GM21723 (cell line): ENCODE measurements around the gene CCL27.

Experiments used
- ATAC-seq: cut with Tn5 transposase; IDR thresholded peaks from one replicate; pipeline ENCODE4 v1.9.1; 2021; ENCODE audit warnings: mild to moderate bottlenecking, moderate library complexity; ENCODE audit not compliant: unreplicated experiment

Gene CCL27

DNA sequence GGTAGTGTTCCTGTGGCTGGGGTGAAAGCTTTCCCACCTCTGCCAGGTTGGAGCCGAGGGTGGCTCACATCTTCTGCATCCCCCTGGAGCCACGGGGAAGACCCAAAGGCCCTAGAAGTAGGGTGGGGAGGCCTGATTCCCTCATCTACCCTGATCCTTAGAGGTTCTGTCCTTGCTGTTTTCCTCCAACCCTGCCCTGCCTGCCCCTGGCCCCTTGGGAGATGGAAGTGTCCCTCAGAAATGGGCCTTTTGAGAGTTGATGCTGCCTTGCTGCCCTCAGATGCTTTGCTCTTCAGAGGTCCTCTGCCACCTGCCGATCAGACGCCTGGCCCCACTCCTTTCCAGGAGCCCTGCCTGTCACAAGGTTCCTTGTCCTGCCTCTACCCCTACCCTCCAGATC, 22.4 kb upstream of the CCL27 start:
- no peak for ATAC-seq

DNA sequence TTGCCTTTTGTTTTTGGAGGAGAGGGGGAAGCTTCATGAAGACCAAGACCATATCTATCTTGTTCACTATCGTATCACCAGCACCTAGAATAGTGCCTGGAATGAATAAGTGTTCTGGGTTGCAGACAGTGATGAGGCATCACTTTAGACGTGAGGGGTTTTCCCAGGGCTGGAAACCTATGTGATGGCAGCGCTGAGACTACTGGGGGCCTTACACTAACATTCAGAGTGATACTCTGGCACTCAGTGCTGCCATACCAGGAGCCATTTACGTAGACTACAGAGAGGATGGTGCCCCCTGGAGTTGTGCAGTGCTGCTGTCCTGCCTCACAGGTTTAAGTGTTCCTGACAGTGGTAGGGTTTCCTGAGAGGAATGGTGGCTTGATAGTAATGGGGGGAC, 21.7 kb upstream of the CCL27 start:
- no peak for ATAC-seq

DNA sequence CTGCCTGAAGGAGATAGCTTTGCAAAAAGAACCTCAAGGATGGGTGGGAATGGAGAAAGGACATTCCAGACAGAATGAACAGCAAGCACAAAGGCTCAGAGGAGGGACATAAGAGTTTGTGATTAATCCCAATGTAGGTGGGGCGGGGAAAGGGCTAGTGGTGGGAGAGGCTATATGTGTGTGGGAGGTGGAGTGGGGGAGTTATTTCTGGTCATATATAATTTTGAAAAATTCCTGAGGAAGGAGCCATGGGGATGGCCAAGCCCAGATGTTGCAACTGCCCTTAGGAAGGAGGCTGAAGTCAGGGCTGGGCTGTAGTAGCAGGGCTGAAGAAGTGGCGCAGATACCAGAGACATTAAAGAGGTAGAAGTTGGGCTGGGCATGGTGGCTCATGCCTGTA, 13.4 kb upstream of the CCL27 start:
- ATAC-seq = no peak

DNA sequence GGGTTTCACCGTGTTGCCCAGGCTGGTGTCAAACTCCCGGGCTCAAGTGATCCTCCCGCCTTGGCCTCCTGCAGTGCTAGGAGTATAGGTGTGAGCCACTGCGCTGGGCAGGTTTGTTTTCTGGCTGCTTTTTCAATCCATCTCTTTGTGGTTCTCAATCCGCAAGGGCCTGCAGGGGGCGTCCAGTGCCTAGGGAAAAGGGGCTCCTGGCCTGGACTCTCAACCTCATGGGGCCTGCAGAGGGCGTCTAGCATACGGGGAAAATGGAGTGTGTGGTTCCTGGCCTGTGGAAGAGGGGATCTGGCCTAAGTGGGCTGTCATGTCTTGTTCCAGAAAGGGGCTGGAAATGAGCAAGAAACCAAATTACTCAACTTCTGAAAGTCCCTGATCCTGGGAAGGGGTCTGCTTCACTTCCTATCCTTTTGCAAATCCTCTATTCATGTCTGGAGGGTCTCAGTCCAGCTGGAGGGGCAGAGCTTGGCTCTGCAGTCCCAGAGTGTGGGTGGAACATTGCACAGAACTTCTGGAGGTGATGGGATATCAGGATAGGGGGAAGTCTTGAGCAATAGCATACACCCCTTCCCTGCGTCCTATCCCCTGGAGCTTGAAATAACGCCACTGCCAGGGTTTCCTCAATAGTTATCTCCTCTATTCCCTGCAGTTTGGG, 12.7 kb upstream of the CCL27 start:
- peak; percentile 60 for ATAC-seq

DNA sequence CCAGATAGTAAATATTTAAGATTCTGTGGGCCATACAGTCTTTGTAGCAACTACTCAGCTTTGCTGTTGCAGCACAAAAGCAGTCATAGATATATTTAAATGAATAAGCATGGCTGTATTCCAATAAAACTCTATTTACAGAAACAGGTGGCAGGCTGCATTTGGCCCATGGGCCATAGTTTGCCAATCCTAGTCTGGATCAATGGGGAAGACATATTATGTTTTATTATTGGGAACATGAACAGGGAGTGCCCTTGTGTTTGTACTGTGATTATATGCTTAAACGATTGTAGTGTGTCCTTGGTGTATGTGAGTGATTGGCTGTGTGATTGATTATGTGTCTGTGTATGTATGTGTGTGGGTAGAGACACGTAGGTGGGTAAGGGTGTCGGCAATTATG, 12.0 kb upstream of the CCL27 start:
- no peak for ATAC-seq

DNA sequence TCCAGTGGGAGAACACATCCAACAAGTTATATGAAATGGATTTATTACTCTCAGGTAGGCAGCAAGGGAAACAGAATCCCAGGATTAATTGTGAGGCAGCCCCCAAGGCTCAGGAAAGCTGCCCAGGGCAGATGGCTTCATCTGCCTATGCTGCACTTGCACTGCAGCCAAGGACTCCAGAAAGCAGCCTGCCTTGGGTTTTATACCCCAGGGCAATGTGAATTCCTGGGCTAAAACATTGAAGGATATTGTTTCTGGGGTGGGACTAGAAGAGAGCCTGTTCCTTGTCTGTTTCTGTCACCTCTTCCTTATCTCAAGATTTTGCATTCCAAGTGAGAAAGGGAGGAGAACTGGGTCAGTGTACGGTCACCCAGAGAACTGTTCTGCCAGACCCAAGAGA, 8.8 kb upstream of the CCL27 start:
- no peak for ATAC-seq

DNA sequence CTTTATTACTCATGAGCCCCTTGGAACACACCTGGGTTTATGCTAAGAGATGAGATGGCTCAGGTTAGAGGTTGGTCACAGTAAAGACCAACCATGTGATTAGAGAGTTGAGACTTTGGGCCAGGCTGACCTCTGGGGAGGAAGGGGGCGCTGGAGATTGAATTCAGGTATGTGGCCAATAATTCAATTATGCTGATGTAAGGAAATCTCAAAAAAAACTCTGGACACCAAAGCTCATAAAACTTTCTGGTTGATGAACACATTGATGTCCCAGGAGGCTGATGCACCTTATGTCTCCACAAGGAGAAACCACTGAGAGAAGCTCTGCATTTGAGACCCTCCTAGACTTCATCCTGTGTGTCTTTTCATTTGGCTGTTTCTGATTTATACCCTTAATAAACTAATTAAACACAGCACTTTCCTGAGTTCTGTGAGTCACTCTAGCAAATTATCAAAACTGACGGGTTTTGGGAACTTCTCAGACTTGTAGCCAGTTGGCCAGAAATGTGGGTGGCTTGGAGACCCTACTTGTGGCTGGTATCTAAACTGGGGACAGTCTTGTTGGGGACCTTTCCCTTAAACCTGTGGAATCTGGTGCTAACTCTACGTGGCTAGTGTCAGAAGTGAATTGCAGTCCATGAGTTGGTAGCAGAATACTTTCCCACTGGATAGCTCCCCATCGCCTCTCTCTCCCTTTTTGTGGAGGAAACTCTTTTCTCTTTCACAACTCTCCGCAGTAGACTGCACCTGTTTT, 7.5 kb upstream of the CCL27 start:
- no peak for ATAC-seq

DNA sequence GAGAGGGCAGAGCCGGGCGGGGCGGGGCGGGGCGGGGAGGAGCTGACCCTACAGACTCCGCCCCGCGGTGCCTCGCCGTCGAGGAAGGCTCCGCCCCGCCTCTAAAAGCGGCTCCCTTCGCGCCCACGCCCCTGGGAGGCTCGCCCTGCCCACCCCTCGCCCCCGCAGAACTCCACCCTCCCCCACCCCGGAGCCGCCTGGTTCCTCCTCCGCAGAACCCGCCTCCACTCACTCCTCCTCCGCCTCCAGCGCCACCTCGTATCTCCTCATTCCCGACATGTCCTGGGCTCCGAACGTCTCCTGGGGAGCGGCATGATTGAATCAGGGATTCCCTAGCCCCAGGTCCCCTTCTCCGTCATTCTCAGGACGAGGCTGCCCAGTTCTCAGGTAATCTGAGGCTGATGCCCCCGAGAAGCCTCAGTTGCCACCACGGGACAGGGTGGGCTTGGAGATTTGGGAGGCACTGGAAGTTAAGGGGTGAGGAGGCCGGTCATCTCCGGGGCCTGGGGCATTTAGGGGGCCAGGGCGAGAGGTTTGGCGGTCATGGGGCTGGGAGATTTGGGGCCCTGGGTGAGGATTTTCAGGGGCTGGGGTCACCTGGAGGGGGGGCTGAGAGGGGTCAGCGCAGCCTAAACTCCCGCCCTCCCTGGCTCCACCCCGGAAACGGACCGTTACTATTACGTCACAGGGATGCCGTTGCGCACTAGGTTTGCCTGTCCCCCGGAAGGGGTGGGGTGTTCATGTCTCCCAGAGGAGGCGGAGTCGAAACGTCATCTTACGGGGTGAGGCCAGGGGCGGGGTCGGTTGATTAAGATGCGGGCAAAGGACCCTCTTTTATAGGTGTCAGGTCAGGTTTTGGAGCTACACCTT, 3.2 kb upstream of the CCL27 start:
- peak; percentile 72 for ATAC-seq

DNA sequence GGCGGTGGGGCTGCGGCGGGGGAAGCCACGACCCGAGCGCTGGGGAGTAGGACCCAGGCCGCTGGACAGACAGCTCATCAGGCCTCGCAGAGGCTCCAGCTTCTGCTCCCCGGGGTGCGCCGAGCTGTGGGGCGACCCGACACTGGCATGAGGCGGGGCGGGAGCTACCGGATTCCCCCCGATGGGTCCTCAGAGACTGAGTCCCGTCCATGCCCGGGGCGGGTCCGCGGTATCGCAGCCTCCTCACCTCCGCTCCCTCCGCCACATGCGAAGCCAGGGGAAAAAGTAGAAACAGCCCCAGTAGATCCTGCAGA, 2.6 kb upstream of the CCL27 start:
- ATAC-seq = peak; percentile 27

DNA sequence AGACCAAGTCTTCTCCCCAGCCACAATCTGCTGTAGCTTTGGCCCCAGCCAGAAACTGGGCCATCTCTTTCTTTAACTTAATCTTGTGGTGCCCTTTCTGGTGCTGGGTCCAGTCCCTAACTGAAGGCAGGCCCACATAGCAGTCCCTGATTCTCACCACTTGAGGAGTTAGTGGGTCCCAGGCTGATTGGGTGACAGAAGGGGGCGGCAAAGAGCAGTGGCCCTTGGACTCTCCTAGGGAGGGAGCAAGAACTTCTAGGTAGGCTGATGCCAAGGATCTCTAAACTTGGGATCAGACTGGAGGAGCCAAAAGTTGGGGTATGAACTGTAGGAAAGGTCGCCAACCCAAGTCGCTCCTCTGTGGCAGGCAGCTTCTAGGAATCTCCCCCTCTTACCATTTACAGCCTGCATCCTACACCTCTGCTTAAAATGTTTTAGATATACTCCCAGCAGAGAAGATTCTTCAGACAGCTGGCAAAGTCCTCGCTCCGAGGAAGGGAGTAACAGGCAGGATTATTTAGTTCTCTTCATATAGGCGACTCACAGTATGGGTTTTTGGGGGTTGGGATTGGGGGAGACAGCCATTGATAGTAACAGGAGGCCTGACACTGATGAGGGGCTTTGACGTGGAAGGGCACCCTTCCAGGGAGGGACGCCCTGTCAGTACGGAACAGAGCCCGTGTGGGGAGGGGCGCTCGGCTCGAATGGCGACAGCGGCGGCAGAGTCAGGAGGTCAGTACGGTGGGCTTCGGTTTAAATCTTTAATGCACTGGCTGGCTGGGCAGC, 2.0 kb upstream of the CCL27 start:
- ATAC-seq = peak; percentile 53

DNA sequence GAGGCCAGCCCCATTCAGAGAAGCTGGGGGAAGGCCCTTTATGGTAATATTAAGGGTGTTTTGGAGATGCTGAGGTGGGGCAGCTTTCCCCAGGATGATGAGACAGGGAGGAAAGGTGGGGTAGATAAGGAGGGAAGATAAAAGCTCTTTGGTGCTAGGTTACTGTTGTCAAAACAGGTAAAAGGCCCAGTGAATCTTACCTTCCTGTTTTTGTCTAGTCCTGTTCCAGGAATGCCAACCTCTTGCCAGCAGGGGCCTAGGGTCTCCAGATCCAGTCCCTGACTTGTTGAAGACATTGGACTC, 797 bp upstream of the CCL27 start:
- ATAC-seq = no peak

DNA sequence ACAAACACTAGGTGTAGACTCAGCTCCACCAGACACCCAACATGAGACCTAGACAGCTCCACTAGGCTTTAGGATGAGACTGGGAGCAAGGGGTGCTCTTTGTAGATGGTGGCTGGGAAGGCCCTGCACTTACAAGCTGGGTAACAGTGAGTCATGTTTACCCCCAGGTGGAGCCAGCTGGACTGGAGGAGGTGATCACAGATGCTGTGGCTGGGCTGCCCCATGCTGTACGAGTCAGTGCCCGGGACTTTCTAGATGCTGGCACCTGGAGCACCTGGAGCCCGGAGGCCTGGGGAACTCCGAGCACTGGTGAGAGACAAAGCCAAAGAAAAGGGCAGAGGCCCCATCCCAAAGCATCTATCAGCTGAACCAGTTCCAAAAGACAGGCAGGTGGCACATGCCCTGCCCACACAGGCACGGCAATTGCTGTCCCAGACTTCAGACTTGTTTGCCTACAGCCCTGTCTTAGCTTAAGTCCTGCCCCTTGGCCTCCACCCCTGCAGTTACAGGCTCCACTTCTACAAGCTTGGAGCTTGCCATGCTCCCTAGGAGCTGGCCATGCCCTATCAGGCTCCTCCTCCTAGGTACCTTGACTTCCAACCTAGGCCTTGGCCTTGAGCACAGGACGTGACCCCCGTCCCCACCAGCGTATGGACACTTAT, 2.7 kb downstream of the CCL27 start:
- ATAC-seq = no peak

DNA sequence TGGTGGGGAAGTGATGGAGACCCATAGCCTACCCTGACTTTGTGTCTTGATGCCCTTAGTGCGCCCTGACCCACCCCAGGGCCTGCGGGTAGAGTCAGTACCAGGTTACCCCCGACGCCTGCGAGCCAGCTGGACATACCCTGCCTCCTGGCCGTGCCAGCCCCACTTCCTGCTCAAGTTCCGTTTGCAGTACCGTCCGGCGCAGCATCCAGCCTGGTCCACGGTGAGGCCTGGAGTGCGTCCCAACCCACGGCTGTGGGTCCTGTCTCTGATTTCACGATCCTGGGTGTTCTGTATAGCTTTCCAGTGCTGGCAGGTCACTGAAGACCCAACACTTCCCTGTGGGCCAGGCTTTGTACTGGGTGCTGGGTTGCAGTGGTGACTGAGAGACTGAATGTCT, 4.0 kb downstream of the CCL27 start:
- ATAC-seq = no peak

DNA sequence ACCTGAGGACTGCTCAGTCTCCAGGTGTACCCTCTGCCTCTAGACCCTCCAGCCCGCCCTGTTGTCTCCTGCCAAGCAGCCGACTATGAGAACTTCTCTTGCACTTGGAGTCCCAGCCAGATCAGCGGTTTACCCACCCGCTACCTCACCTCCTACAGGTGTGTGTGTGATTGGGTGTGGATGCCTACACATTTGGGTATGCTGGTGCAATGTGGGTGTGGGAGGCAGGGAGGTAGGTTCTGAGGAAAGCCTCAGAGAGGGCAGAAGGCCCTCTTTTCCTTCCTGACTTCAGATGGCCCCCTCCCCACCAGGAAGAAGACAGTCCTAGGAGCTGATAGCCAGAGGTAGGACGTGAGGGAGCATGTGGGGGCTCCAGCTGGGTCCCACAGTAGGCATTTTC, 5.5 kb downstream of the CCL27 start:
- ATAC-seq = no peak

DNA sequence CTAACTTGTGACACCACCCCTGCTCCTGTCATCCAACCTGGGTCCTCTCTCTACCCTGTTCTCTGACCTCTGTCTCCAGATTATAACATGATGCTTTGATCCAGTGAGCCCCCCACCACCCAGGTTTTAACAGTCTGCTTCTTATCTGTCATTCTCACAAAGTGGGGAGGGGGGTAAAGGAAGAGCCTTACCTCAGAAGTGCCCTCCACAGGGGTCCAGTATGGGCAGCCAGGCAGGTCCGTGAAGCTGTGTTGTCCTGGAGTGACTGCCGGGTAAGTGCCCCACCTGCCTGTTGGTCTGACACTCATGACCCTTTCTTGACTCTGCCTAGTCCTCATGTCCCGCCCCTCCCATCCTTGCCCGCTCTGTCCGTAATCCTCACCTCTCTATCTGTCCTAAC, 7.1 kb downstream of the CCL27 start:
- ATAC-seq = no peak

DNA sequence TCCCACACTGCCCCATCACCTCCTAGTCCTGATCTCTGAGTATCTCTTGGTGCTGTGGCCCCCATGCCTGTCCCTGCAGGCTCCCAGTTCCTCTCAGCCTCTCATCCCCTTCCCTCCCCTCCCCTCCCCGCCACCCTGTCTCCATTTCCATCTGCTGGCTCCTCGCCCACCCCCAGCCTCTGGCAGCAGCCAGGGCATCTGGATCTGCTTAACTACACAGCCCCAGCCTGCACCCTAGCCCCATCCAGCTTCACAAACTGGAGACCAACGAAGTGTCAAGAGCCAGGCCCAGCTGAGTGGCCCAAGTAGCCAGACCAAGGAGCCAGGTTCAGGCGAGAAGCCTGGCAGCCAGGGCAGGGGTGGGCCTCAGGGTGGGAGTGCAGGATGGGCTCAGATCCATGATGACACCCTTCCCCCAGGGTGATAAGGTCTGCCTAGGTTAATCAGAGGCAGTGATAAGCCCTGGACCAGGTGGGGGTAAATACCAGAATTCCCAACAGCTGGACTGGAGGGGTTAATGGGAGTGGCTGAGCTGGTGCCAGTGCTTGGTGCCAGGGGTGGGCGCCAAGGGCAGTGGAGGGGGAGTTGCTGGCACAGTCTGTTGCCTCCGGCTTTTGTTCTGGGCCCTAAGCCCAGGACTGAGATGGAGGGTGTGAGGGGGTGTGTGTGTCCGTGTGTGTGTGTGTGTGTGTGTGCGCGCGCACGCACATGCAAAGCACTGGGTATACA, 8.0 kb downstream of the CCL27 start:
- ATAC-seq = no peak

DNA sequence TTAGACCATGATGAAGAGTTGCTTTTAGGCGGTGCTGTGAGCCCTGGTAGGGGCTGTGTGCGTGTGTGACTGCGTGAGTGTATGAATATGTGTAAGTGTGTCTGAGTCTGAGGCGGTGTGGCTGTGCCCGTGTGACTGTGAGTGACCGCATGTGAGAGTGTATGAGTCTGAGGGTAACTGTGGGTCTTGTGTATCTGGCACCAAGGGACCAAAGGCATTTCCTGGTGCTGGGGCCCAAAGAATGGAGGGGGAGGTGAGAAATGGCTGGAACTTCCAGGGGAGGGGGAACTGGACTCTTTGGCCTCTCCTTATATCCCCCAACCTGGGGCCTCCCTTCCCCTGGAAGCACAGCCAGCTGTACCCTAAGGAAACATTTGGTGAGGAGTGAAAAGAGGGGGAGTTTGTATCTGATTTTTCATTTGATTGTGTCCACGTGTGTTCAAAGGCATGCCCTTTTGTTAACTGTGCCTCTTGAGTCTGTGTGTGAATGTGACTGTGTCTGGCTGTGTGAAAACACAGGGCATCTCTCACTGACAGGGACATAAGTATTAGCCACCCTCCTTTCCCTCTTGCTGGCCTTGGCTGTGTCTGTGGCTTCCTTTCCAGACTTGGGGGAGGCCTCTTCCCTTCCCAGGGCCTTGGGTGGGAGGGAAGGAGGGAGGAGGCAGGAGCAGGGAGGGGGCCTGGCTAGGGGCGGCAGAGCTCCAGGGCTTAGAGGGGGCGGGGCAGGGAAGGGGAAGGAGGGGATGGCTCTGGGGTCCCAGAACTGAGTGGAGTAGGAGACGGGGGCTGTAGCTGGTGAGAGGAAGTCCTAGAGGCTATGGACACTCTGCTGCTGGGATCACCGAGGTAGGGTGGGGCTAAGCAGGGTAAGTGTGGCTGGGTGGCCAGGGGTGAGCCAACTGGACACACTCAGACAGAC, 9.0 kb downstream of the CCL27 start:
- no peak for ATAC-seq

DNA sequence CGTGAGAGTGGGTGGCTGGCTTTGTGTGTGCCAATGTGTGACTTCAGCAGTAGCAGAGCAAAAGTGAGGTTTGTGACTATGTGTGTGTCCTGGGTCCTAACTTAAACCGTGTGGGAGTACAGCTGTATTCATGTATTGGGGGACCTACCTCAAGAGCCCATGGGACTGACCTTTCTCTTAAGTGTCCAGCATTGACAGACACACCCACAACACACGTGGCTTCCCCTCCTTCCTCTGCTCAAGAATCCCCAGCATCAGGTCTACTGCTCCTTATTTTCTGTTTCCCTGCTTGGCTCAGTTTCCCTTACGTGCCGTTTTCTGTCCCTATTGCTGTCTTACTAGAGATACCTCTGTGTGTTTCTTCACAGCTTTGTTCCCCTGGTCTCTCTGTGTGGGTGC, 9.9 kb downstream of the CCL27 start:
- ATAC-seq = no peak
